UCSD-AML1 (cell line): ENCODE results near the gene TMEM132C.

Experiments
- DNase-seq: peaks from one replicate; lab custom pipeline; 2025; ENCODE audit not compliant: unreplicated experiment; lab: John Stamatoyannopoulos, UW

Gene TMEM132C

DNA sequence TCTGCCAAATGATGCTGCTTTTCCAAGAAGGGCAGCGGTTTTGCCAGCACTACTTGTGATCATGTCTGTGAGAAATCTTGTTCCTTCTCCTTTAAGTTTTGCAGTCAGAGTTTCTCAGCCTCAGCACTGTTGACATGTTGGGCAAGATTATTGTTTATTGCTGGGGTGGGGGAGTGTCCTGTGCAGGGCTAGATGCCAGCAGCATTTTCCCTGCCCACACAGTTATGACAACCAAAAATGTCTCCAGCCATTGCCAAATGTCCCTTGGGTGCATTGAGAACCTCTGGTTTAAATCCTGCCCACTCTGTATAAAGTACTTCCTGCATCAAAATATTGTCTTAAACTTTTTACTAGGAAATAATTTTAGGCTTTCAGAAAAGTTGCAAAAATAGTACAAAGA is 20.0 kb downstream of the TMEM132C start:
- no peak for DNase-seq

DNA sequence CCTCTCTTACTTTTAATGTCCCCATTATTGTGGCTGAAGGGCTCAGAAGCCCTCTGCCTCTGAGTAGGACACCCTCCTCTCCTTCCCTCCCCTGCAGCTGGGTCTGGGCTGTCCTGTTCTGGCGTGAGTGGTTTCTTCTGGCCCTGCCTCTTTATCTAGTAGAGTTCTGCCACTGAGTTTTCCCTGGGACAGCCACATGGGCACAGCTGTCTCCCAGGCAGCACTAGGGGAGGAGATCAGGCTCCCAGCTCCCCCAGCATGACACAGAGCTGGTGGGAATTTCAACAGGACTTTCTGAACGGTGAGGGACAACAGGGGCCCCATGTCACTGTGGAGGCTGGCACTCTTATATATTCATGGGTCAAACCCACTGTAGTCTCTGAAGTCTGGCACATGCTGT is 21.4 kb downstream of the TMEM132C start:
- no peak for DNase-seq

GRCh38 chr12:128288896-128289295 is 21.9 kb downstream of the TMEM132C start:
- DNase-seq = no peak

- DNase-seq = no peak
These were observed 24.0 kb downstream of the TMEM132C start for GRCh38 chr12:128290938-128291337.

GRCh38 chr12:128298091-128298748 is 31.2 kb downstream of the TMEM132C start:
- DNase-seq = no peak

- no peak for DNase-seq
These were observed 38.4 kb downstream of the TMEM132C start for GRCh38 chr12:128305336-128305892.

DNA sequence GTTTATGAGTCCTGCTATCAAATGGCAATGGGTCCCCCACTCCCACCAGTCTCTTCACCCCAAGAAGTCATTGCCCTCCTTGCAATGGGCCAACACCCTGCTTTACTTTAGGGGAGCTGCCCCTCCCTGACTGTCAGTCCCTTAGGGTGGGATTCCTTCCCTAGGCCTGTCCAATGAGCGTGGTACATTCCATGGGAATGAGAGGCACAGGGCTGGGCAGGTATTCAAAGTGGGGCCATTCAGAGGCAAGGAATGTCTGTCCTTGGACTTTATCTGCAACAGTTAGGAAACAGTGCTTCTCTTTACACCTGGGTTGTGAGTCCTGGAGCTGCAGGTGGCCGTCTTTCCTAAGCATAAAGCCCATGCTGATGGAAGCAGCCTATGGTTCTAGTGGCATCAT is 40.8 kb downstream of the TMEM132C start:
- no peak for DNase-seq

GRCh38 chr12:128312661-128313060 is 45.7 kb downstream of the TMEM132C start:
- no peak for DNase-seq

DNA sequence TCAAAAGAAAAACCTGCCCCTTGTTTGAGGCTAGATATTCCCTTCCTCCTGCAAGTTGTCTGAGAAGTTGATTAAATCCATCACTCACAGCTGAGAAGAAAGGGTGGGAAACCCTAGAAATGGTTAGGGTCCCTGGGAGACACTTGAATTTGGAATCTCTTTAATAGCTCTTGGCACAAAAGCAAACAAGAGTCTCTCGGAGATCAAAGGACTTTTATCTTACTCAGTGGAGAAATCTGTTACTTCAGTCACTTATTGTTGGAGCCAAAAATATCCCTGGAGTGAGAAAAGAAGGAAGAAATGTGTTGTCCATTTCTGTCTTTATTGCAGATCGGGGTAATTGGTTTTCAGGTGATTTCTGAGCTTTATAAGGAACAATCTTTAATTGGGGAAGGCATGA is 47.0 kb downstream of the TMEM132C start:
- DNase-seq = no peak

DNA sequence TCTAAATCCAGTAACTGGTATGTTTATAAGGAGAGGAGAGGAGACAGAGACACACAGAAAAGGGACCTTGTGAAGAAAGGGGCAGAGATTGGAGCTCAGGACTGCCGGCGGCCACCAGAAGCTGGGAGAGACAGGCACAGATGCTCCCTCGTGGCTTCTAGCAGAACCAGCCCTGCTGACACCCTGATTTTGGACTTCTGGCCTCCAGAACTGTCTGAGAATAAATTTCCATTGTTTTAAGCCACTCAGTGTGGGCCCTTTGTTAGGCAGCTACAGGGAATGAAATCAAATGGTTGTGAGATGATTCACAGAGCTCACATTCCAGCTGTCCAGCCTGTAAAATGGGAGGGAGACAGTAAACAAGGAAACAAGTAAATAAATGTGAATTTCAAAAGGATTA is 47.6 kb downstream of the TMEM132C start:
- DNase-seq = no peak

GRCh38 chr12:128316078-128316477 is 49.1 kb downstream of the TMEM132C start:
- no peak for DNase-seq

DNA sequence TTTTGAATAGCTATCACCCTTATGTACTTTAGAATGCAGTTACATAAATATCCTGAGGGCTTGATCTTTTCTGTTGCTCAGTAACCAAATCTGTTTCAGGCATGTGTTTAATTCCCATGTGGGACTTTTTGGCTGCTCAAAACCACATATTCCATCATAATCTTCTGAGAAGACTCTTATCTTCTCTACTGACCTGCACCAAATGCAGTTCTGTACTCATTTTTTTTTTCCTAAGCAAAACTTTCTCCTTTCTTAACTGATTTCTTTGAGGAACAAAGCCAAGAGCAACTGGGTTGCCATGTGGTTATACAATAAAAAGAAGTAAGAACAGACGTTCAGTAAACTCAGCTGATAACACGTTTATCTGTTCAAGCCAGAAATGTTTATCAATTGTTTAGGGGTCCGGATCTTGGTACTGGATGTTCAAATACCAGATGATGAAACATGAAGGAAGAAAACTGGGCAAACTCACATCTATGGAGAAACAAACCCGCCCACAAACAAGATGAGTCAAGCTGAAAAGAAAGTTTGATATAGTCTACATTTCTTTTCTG is 50.1 kb downstream of the TMEM132C start:
- no peak for DNase-seq

- no peak for DNase-seq
These were observed 51.4 kb downstream of the TMEM132C start for GRCh38 chr12:128318341-128318740.

DNA sequence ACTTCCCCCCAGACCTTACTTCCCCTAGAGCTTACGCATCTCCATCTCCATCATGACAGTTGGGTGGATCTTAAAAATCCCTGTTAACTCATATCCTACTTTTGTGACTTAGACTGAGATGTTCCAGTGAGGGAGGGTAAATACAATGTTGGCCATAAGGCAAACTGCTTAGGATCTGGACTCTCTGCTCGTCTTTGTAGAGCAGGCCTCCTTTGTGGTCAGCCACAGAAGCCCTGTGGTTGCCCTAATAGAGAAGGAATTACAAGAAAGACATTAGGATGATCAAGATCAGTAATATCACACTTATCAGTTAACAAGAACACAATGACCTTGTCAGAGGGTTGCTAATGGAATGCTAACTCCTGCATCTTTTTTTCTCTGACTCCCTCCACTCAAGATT is 52.0 kb downstream of the TMEM132C start:
- DNase-seq = no peak

DNA sequence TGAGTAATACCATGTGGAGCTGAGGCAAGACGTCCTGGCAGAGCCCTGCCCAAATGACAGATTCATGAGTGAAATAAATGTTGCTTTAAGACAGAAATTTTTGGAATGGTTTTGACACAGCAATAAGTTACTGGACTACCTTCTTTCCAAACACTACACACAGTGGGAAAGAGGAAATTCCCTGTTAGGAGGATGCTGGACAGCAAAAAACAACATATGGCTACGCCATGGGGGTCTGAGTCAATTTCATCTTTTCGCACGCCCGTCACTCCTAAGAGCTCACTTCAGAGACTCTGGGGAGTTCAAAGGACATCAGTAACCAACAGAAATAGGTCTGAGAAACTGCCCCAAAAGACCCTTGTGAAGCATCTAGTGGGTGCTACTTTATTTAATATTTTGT is 55.4 kb downstream of the TMEM132C start:
- no peak for DNase-seq

- no peak for DNase-seq
These were observed 56.4 kb downstream of the TMEM132C start for GRCh38 chr12:128323145-128323920.

- DNase-seq = no peak
These were observed 58.7 kb downstream of the TMEM132C start for GRCh38 chr12:128325646-128326045.

DNA sequence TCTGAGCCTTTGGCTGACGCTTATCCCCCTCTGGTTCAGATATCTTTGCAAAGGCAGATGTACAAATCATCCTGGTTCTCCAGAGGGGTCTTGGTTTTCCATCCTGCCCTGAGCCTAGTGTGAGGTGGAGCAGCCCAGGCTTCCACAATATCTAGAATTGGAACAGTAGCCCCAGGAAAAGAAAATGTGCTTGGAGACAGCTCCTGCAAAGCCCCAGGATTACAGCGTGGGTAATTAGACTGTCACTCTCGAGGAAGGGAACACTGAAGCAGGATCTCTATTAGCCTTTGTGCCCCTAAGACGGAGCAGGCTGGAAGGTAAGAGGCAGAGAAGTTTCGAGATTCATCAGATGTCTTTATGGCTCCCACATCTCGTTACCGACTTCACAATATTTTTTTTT is 59.4 kb downstream of the TMEM132C start:
- no peak for DNase-seq

- DNase-seq = no peak
These were observed 62.0 kb downstream of the TMEM132C start for GRCh38 chr12:128328961-128329360.

DNA sequence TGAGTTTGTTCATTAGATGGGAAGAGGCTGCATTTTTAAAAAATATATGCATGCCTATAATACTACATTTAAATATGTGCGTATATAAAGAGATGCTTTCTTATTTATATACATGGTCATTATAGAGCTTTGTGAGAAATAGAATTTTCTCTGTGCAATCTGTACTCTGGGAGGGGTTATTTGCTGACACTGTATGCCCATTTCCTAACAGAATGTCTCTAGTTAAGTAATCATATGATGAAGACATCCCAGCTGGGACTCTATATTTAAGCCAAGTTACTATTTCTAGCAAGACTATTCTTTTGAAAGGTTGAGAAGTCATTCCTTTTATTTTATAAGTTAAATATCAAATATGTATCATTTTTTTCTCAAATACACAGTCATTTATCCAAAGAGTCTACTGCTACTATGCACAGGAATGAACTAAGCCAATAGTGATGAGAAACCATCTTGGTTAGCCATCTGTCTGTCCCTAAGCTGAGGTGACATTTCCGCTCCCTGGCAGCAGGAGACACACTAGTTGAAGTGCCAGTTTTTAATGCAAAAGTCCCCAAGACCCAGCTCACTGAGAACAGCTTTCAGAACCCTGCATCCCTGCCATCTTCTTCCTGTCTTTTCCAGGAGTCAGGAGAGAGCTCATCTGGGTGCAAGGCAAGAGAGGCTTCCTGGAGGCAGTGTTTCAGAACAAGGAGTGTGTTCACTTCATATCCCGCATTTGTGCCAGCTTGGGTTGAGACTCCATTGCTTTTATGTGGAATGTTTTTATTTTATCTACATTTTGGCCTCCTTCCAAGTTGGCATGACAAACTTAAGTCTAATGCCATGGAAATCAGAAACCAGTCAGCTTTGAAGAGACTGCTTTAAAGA is 69.5 kb downstream of the TMEM132C start:
- no peak for DNase-seq

DNA sequence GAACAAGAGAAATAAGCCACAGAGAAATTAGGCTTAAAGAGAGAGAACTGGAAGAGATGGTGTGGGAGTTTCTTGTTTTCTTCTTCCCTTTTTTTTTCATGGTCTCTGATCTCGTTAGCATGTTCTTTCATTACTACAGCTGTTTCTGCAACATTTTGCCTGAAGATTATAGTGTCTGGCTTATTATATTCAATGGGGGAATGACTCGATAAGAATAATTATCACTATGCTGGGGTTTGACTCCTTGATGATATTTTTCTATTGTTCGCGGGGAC is 70.0 kb downstream of the TMEM132C start:
- DNase-seq = no peak
